Measurements from ENCODE around the gene PKD1.

- TF ChIP-seq POLR2A (IDR thresholded peaks at IDR 0.05; ENCODE audit: insufficient read depth in 1 of 2, low read depth in 2 of 2, low read length in 2 of 2) (no peak), CTCF (CRISPR knock-in tag; IDR thresholded peaks at IDR 0.05) (no peak), ZNF577 (CRISPR knock-in tag; IDR thresholded peaks at IDR 0.05; ENCODE audit: borderline replicate concordance, low read depth) (no peak), WIZ (CRISPR knock-in tag; IDR thresholded peaks at IDR 0.05) (no peak), HNF4A (CRISPR knock-in tag; IDR thresholded peaks at IDR 0.05) (no peak), CBFB (CRISPR knock-in tag; IDR thresholded peaks at IDR 0.05) (no peak)
Measured at GRCh38 chr16:2060346-2060745, 75.4 kb downstream of the PKD1 start.
